ENCODE measurements around the gene TM9SF1. TPM values are rescaled to one million over a fixed set of nuclear protein-coding genes. Genes with fewer than 3 reads are reported as not detected.

Gene TM9SF1
- total RNA-seq, 2 experiments from 2014 or later = 12.9 to 13.0 TPM

DNA sequence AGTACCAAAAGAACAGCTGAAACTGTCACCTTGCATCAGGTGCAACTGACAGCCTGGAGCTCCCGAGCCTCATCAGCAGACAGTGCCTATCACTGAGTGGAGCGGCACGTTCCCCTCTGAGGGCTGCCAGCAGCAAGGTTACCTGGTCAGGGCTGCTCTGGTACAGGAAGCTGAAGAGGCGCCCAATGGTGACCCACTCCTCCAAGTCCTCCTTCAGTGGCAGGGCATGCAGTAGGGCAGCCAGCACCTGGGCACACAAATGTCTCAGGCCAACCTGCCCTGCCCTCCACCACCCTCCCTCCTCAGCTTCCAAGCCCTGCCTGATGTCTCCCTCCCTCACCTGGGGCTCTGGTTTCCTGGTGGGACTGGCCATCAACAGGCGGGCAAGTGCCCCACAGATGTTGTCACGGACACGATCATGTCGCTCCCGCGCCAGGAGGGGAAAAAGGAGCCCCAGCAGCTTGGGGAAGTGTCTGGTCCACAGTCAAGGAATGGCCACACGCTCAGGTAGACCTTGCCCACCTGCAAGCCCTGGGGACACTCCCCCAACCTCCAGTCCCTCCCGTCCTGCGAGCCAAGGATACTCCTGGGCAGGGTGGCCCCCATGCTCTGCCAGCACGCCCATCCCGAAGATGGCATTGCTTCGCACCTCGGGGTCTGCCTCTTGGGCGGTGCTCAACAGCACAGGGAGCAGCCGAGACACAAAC is 13.7 kb downstream of the TM9SF1 start:
- H3K9me3 ChIP-seq (ENCODE audit: control insufficient read depth in 1 of 2, insufficient read depth in 1 of 2, low read length in 2 of 2) = no peaks in the 10 kb centered on the region
- TF ChIP-seq, protein P1, sequence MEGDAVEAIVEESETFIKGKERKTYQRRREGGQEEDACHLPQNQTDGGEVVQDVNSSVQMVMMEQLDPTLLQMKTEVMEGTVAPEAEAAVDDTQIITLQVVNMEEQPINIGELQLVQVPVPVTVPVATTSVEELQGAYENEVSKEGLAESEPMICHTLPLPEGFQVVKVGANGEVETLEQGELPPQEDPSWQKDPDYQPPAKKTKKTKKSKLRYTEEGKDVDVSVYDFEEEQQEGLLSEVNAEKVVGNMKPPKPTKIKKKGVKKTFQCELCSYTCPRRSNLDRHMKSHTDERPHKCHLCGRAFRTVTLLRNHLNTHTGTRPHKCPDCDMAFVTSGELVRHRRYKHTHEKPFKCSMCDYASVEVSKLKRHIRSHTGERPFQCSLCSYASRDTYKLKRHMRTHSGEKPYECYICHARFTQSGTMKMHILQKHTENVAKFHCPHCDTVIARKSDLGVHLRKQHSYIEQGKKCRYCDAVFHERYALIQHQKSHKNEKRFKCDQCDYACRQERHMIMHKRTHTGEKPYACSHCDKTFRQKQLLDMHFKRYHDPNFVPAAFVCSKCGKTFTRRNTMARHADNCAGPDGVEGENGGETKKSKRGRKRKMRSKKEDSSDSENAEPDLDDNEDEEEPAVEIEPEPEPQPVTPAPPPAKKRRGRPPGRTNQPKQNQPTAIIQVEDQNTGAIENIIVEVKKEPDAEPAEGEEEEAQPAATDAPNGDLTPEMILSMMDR (IDR thresholded peaks at IDR 0.05) = no peak
- ChIA-PET CTCF (no interaction called here), POLR2A (interaction anchor here (1.3 to 1.4 kb wide), 2 partner anchors 11 to 20 kb away, joined by 4 read pairs; partner anchors contain the start of gene IRF9)
- H3K27ac Mint-ChIP-seq = peak overlapping the region; percentile 42
- peaks cover 98% of the 10 kb centered on the region for H3K36me3 ChIP-seq (ENCODE audit: insufficient read depth, low read length)
- H3K4me3 ChIP-seq (ENCODE audit: low read length) = no peak overlapping the region
- H3K27me3 ChIP-seq (ENCODE audit: control insufficient read depth in 1 of 2, insufficient read depth in 2 of 2, low read length in 2 of 2) = no peaks in the 10 kb centered on the region
- H3K4me1 Mint-ChIP-seq (ENCODE audit: low read depth) = no peaks in the 10 kb centered on the region
- H3K27ac ChIP-seq (ENCODE audit: low read depth in 1 of 2, low read length in 2 of 2) = no peak overlapping the region
- no peaks in the 10 kb centered on the region for H3K27me3 Mint-ChIP-seq
- no peak overlapping the region for H3K4me3 Mint-ChIP-seq
- no peaks in the 10 kb centered on the region for H3K9me3 Mint-ChIP-seq
- intact Hi-C loops (cut with DNase I, micrococcal nuclease) = no loop called here
- ATAC-seq (ENCODE audit: poor library complexity) = peak; percentile 7
- no peak for DNase-seq
- peaks cover 86% of the 10 kb centered on the region for H3K36me3 Mint-ChIP-seq (ENCODE audit: low read depth)
- H3K4me1 ChIP-seq (ENCODE audit: insufficient read depth, low read length) = peaks cover 3% of the 10 kb centered on the region

DNA sequence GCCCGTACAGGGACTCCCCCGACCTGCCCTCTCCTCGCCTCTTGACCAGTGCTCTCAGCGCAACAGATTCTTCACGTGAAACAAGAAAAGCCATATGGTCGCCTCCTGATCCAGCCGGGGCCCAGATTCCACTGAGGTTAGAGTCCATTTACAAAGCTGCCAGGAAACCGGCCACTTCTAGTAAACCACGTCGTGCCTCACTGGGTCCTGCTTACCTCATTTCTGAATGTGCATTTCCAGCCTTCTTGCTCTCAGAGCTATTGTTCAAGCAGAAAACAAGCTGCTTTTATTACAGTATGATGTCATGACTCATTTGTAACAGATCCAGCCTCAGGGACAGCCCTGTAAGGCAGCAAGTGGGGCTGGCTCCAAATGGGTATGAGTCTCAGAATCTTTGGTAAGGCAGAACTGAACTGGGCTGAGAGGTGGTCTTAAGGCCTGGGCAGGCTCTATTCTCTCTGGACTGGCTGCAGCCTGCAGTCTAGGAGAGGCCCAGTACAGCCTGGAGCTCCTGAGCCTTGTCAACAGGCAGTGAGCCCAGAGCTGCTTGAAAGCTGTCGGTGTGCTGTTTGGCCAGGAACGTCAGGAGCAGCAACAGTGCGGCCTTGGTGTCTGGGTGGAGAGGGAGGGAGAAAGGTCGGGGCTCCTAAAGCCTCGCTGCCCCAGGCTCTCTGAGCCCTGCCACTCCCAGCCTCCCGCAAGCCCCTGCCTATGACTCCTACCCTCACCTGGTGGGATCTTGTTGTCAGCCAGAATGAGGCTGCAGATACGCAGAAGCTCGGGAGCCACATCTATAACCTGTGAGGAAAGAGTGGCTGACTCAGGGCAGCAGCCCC is 15.1 kb downstream of the TM9SF1 start:
- H3K27me3 ChIP-seq (ENCODE audit: control insufficient read depth in 1 of 2, insufficient read depth in 2 of 2, low read length in 2 of 2) = no peaks in the 10 kb centered on the region
- Mint-ChIP-seq H3K27ac (no peak overlapping the region), H3K27me3 (no peaks in the 10 kb centered on the region), H3K4me1 (ENCODE audit: low read depth) (no peaks in the 10 kb centered on the region), H3K9me3 (no peaks in the 10 kb centered on the region), H3K36me3 (ENCODE audit: low read depth) (peaks cover 80% of the 10 kb centered on the region), H3K4me3 (no peak overlapping the region)
- TF ChIP-seq, protein P1 (IDR thresholded peaks at IDR 0.05) = no peak
- ChIA-PET POLR2A (interaction anchor here (1.3 to 1.8 kb wide), 3 partner anchors 8 to 19 kb away, joined by 4 read pairs; partner anchors contain the start of genes IPO4 and IRF9), CTCF (no interaction called here)
- peaks cover 87% of the 10 kb centered on the region for H3K36me3 ChIP-seq (ENCODE audit: insufficient read depth, low read length)
- intact Hi-C loops (cut with DNase I, micrococcal nuclease) = no loop called here
- peaks cover 3% of the 10 kb centered on the region for H3K4me1 ChIP-seq (ENCODE audit: insufficient read depth, low read length)
- H3K27ac ChIP-seq (ENCODE audit: low read depth in 1 of 2, low read length in 2 of 2) = no peak overlapping the region
- no peaks in the 10 kb centered on the region for H3K9me3 ChIP-seq (ENCODE audit: control insufficient read depth in 1 of 2, insufficient read depth in 1 of 2, low read length in 2 of 2)
- ATAC-seq (ENCODE audit: poor library complexity) (no peak), DNase-seq (no peak)
- no peak overlapping the region for H3K4me3 ChIP-seq (ENCODE audit: low read length)

DNA sequence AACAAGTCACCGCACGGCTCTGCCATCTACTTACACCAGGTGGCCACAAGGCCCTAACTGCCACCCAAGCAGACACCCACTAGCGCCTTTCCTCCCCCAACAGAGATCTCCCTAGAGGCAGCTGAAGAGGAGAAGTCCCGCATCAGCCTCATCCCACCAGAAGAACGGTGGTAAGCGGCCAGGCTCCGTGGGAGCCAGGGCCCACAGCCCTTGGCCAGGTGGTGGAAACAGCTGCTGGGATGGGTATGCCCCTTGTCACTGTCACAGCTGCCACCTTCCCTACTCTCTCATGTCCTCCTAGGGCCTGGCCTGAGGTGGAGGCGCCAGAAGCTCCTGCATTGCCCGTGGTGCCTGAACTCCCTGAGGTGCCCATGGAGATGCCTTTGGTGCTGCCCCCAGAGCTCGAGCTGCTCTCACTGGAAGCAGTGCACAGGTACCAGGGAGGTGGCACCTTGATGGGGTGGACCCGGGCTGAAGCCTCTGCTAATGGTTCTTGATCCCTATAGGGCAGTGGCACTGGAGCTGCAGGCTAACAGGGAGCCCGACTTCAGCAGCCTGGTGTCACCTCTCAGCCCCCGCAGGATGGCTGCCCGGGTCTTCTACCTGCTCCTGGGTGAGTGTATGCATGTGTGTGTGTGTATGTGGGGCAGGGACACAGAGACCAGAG is 15.8 kb downstream of the TM9SF1 start:
- ChIA-PET POLR2A (interaction anchor here (0.9 to 1.8 kb wide), 2 partner anchors 9 to 18 kb away, joined by 3 to 4 read pairs; partner anchors contain the start of genes IPO4 and IRF9), CTCF (interaction anchor here (1.0 kb wide), 1 partner anchor 36 kb away, joined by 3 read pairs; the partner anchor contains the start of gene MDP1)
- H3K4me3 ChIP-seq (ENCODE audit: low read length) = no peak overlapping the region
- Mint-ChIP-seq H3K9me3 (no peaks in the 10 kb centered on the region), H3K27ac (peak overlapping the region; percentile 47), H3K4me1 (ENCODE audit: low read depth) (peaks cover 6% of the 10 kb centered on the region), H3K27me3 (no peaks in the 10 kb centered on the region), H3K4me3 (no peak overlapping the region), H3K36me3 (ENCODE audit: low read depth) (peaks cover 81% of the 10 kb centered on the region)
- TF ChIP-seq, protein P1 (IDR thresholded peaks at IDR 0.05) = no peak
- H3K36me3 ChIP-seq (ENCODE audit: insufficient read depth, low read length) = peaks cover 83% of the 10 kb centered on the region
- DNase-seq (no peak), ATAC-seq (ENCODE audit: poor library complexity) (no peak)
- H3K27ac ChIP-seq (ENCODE audit: low read depth in 1 of 2, low read length in 2 of 2) = no peak overlapping the region
- H3K4me1 ChIP-seq (ENCODE audit: insufficient read depth, low read length) = peaks cover 3% of the 10 kb centered on the region
- H3K27me3 ChIP-seq (ENCODE audit: control insufficient read depth in 1 of 2, insufficient read depth in 2 of 2, low read length in 2 of 2) = no peaks in the 10 kb centered on the region
- intact Hi-C loops (cut with DNase I, micrococcal nuclease) = no loop called here
- no peaks in the 10 kb centered on the region for H3K9me3 ChIP-seq (ENCODE audit: control insufficient read depth in 1 of 2, insufficient read depth in 1 of 2, low read length in 2 of 2)
